Brain microvascular endothelial cell (primary cell): ENCODE results near the gene SWT1.
A peak's percentile ranks its signal among the peaks of the same experiment; 100 is the strongest.

ENCODE experiments used
- DNase-seq: peaks from one replicate; pipeline ENCODE4 v3.0.0-alpha.2; 2020
- H3K27ac ChIP-seq: fragments of 250-450 bp; sonication (Bioruptor Pico); 2 replicates; pipeline ENCODE4 v1.5.1; 2020; ENCODE audit warnings: mild to moderate bottlenecking, moderate library complexity
- H3K27me3 ChIP-seq: fragments of 250-450 bp; sonication (Bioruptor Pico); replicated peaks from 2 replicates; pipeline ENCODE4 v1.5.1; 2020; ENCODE audit warnings: mild to moderate bottlenecking
- H3K36me3 ChIP-seq: fragments of 250-450 bp; sonication (Bioruptor Pico); replicated peaks from 2 replicates; pipeline ENCODE4 v1.5.1; 2020; ENCODE audit warnings: mild to moderate bottlenecking
- H3K4me3 ChIP-seq: 2 replicates; pipeline ENCODE4 v1.5.1; 2011; ENCODE audit warnings: low read depth, mild to moderate bottlenecking, control low read depth, low read length, moderate library complexity
- CTCF ChIP-seq: IDR thresholded peaks from 2 replicates; pipeline ENCODE4 v1.5.1; 2011; ENCODE audit warnings: low read depth, mild to moderate bottlenecking, moderate library complexity, low read length, control low read depth, inconsistent platforms; ENCODE audit errors: missing control alignments
- in situ Hi-C: cut with HindIII; loops from 2 replicates; pipeline ENCODE4 v1.10.0; 2017; ENCODE audit warnings: low sequenced_read_pairs, low pct_ligation_motif_present

Gene SWT1

GRCh38 chr1:185312361-185313138, 155.6 kb downstream of the SWT1 start:
- TF ChIP-seq CTCF, result no peak
- Histone ChIP-seq H3K27me3 (no peaks in the 10 kb centered on the region), H3K27ac (no peak overlapping the region), H3K36me3 (peaks cover 33% of the 10 kb centered on the region), H3K4me3 (no peak overlapping the region)
- no peak for DNase-seq
- in situ Hi-C loops, result no loop called here

GRCh38 chr1:185314411-185314810, 157.4 kb downstream of the SWT1 start:
- no peak for DNase-seq
- TF ChIP-seq CTCF, result no peak
- peaks cover 17% of the 10 kb centered on the region for H3K36me3 ChIP-seq
- no peaks in the 10 kb centered on the region for H3K27me3 ChIP-seq
- peak overlapping the region; percentile 90 for H3K4me3 ChIP-seq
- no peak overlapping the region for H3K27ac ChIP-seq
- in situ Hi-C loops, result no loop called here

- H3K4me3 ChIP-seq, result peak overlapping the region; percentile 90
- no peaks in the 10 kb centered on the region for H3K27me3 ChIP-seq
- in situ Hi-C loops, result no loop called here
- H3K36me3 ChIP-seq, result peaks cover 9% of the 10 kb centered on the region
- peak overlapping the region; percentile 94 for H3K27ac ChIP-seq
- no peak for TF ChIP-seq CTCF
- DNase-seq, result no peak
These were observed 158.6 kb downstream of the SWT1 start for GRCh38 chr1:185315445-185316071.

- no peak for TF ChIP-seq CTCF
- in situ Hi-C loops, result no loop called here
- Histone ChIP-seq H3K36me3 (peaks cover 3% of the 10 kb centered on the region), H3K27me3 (no peaks in the 10 kb centered on the region), H3K27ac (peak overlapping the region; percentile 94), H3K4me3 (peak overlapping the region; percentile 90)
- DNase-seq, result peak; percentile 90
These were observed 159.4 kb downstream of the SWT1 start for GRCh38 chr1:185316163-185317033.

- no peaks in the 10 kb centered on the region for H3K27me3 ChIP-seq
- peaks cover 3% of the 10 kb centered on the region for H3K36me3 ChIP-seq
- DNase-seq, result peak; percentile 91
- peak; percentile 53 for TF ChIP-seq CTCF
- in situ Hi-C loops, result no loop called here
- H3K4me3 ChIP-seq, result peak within 1 kb of the TSS; percentile 90
- H3K27ac ChIP-seq, result peak within 1 kb of the TSS; percentile 94
These were observed 160.3 kb downstream of the SWT1 start, which contains the start of gene IVNS1ABP for GRCh38 chr1:185317034-185317885. TSS of gene IVNS1ABP (minus strand) at chr1:185317243. CDS start at chr1:185309493, 7,750 bp downstream.
